ENCODE results near the gene COX19.
"Not testable (repeated sequence)": the region's sequence is repeated elsewhere in the genome, so short reads cannot be mapped to it uniquely, and the experiment has no call there.

Gene COX19

DNA sequence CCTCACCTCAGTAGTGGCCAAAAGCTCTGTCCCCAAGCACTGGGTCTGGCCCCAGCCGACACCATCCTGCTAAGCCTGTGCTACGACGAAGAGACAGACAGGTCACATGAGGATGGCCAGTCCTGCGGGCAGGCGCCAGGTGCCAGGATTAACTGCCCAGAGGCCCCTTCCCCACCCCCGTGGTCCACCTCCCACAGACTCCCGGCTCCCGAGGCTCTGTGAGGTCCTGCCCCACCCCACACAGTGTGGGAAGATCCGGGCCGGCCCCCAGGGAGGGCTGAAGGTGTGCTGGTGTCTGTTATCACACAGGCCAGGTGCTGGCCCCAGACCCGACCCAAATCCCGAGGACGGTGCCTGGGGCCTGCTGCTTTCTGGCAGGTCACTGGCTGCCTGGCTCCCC lies 34.9 kb upstream of the COX19 start:
- no peak for DNase-seq

DNA sequence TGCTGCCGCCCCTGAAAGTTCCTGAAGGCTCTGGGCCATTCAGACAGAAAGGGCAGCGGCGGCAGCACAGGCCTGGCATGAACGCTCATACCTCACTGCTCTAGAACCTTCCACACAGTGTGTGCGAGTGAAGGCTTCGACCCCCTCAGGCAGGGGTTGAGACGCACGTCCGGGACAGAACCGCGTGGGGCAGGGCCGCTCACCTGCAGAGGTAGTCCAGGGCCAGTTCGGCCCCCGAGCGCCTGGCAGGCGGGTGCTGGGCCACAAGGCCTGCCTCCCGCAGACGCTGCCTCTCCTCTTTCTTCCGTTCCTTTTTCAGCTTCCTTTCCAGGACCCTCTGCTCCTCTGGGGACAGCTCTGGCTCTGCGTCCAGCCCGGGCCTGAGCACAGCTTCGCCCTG lies 34.4 kb upstream of the COX19 start:
- DNase-seq: no peak

GRCh38 chr7:1008733-1009363 lies 33.5 kb upstream of the COX19 start:
- no peak for DNase-seq

- DNase-seq: no peak
These were observed 32.6 kb upstream of the COX19 start for GRCh38 chr7:1007901-1008300.

GRCh38 chr7:1005303-1005702 lies 30.0 kb upstream of the COX19 start:
- DNase-seq: no peak

- no peak for DNase-seq
These were observed 28.9 kb upstream of the COX19 start for GRCh38 chr7:1004018-1004852.

GRCh38 chr7:1002445-1002844 lies 27.1 kb upstream of the COX19 start:
- DNase-seq: not testable (repeated sequence)

DNA sequence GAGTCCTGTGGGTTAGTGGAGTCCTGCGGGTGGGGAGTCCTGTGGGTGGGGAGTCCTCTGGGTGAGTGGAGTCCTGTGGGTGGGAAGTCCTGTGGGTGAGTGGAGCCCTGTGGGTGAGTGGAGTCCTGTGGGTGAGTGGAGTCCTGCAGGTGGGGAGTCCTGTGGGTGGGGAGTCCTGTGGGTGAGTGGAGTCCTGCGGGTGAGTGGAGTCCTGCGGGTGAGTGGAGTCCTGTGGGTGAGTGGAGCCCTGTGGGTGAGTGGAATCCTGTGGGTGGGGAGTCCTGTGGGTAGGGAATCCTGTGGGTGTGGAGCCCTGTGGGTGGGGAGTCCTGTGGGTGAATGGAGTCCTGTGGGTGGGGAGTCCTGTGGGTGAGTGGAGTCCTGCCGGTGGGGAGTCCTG lies 26.7 kb upstream of the COX19 start:
- not testable (repeated sequence) for DNase-seq

GRCh38 chr7:1001069-1001770 lies 25.9 kb upstream of the COX19 start:
- DNase-seq: not testable (repeated sequence)

DNA sequence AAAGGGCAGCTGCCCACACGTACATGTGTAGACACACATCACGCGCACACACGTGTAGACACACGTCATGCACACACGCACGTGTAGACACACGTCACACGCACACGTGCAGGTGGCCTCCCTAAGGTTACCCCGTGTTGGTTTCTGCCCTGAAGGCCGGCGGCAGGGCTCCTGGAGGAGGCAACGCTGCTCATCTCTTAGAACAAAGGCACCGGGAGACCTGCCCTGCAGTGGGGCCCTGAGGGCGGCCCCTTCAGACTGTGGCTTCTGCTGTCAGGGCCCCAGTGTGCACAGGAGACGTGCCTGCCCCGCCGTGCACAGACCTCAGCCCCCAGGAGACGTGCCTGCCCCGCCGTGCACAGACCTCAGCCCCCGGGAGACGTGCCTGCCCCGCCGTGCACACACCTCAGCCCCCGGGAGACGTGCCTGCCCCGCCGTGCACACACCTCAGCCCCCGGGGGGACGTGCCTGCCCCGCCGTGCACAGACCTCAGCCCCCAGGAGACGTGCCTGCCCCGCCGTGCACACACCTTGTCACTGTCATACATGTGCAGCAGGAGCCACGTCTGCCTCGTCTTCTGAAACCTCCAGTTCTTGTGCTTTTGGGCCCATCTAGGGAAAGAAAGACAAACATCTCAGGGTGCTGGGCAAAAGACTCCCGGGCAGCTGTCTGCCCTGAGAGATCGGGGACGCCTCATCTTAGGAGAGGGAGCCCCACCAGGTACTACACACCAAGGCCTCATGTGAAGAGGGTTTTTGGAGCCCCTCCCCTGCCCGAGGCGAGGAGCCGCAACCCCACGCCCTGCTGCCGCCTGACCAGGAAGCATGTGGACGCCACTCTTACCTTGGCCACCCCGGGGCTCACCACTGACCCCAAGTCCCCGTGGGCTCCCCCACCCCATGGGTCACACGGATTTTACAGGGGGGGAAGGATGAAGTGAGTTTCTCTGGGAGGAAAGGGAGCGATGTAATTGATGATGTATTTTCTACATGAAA lies 24.9 kb upstream of the COX19 start:
- DNase-seq: no peak

- no peak for DNase-seq
These were observed 24.0 kb upstream of the COX19 start for GRCh38 chr7:999149-999879.

DNA sequence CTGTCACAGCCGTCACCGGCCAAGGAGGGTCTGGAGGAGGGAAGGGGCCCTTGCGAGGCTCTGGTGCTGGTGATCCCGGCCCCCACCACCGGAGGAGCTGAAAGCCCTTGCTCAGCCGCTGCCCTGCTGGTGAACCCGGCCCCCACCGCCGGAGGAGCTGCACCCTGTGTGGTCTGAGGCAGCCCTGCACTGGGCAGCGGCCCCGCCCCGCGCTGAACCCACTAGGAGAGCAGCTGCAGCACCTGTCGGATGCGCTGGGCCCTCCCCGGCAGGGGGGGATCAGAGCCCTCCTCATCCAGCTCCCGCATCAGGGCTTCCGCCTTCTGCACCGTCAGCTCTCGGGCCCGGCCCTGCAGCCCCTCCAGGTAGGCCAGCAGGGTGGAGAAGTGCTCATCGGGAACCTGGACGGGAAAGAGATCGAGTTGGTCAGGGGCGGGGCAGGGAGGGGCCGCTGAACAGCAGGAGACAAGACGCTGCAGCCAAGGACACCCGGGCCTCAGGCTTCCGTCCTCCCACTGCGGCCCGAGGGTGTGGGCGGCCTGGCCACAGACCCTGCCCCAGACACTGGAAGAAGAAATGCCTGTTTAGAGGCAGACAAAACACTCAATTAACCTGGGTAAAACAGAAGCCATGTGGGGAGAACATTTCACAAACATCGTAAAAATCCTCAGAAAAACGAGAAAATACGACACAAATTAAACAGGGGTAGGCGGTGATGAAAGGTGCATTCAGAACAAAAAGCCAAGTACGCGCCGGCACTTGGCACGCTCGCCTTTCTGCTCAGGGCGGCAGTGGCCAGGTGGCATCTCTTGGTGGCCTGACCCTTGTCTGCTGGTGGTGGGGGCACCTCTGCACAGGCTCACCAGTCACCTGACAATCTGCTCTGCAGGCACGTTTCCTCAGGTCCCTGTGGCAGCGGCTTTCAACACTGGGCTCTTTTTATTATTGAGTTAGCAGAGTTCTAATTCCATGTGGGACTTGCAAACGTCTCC lies 22.4 kb upstream of the COX19 start:
- no peak for DNase-seq

DNA sequence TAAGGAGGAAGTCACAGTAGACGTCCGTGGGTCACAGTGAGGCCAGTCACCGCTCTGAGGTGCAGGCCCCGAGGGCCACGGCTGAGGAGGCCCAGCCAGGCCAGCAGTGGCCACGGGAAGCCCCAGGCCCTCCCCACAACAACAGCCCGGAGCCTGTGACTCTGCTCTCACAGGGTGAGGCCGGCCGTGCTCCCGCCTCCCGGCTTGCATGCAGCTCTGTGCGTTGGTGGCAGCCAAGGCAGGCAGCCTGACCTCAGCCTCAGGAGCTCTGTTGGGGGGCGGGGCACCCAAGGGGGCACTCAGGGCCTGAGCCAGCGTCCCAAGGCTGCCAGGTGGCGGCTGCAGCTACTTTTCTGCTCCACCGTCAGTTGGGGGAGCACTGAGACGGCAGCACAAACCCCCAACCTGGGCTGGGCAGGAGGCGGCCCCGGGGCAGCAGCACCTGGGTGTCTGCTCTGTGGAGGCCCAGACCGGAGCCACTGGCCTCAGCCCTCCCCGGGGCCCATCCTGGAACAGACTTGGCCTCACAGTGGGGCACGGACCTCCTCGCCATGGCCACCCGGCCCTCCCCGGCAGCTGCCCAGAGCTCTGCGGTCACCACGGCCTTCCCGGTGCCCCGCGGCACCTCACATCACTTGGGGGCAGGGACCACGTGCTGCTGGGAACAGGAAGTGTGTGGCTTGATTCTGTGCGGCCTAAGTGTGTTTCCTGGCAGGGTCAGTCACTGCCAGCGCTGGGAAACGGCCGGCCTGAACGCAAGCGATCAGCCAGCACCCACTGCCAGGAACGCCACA lies 20.9 kb upstream of the COX19 start:
- DNase-seq: peak in 1 of 2 donors; percentile 23

- no peak for DNase-seq
These were observed 20.2 kb upstream of the COX19 start for GRCh38 chr7:995571-995970.

DNA sequence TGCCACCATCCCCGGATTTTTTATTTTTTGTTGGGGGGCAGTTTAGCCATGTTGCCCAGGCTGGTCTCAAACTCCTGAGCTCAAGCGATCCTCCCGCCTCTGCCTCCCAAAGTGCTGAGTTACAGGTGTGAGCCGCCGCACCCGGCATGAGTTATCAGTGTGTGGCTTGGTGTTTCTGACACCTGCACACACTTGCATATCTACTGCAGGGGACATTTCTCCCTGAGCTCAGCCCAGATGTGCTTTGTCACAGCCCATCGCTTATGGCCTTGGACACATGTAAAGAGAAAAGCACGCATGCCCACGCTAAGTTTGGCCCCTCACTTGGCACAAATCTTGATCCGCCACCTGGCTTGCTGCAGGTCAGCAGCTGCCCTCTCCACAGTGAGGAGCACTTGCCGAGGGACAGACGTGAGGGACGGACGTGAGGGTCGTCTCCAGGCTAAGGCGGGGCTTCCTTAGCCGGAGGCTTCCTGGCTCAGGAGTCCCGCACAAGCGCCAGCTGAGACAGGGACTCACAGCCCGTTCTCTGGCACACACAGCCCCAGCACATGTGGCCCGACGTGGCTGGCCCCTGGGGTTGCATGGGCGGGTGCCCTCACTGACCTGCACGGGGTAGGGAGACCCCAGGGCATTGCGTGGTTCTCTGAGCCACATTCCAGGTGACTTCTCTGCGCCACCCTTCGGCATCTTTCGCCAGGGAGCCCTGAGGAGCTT lies 19.4 kb upstream of the COX19 start:
- no peak for DNase-seq

- DNase-seq: peak; percentile 93 to 95
These were observed 17.6 kb upstream of the COX19 start for GRCh38 chr7:992709-993607.
